Activated naive CD8-positive, alpha-beta T cell treated with anti-CD3 and anti-CD28 coated beads, Interleukin-2, amount 10 ng/mL, durations not matched to agents 7 days and 5 days (primary cell): ENCODE results near the gene GOLGA6L10. TPM values are rescaled to one million over a fixed set of nuclear protein-coding genes. Genes with fewer than 3 reads are reported as not detected.
"Not testable (repeated sequence)": the region's sequence is repeated elsewhere in the genome, so short reads cannot be mapped to it uniquely, and the experiment has no call there.

ENCODE experiments used
- ATAC-seq: fragments of 150-1000 bp; cut with Tn5 transposase; one replicate; pipeline ENCODE4 v1.10.0; 2021; ENCODE audit warnings: low read depth, moderate library complexity
- POLR2A ChIA-PET: fragments of 350-600 bp; sonication (Branson Sonifier 250); formaldehyde crosslinking; loops from one replicate; lab custom pipeline; 2021; ENCODE audit warnings: antibody characterized with exemption; lab: Charles Lee
- DNase-seq: peaks from one replicate; pipeline ENCODE4 v3.0.0; 2021
- H3K27ac Mint-ChIP-seq: one replicate; pipeline ENCODE4 v1.8.0; 2022; ENCODE audit warnings: mild to moderate bottlenecking, mixed read lengths
- H3K27me3 Mint-ChIP-seq: one replicate; pipeline ENCODE4 v1.8.0; 2022; ENCODE audit warnings: mild to moderate bottlenecking, moderate library complexity, mixed read lengths
- H3K36me3 Mint-ChIP-seq: one replicate; pipeline ENCODE4 v1.8.0; 2021; ENCODE audit warnings: mild to moderate bottlenecking, mixed read lengths
- H3K4me1 Mint-ChIP-seq: one replicate; pipeline ENCODE4 v1.8.0; 2021; ENCODE audit warnings: mixed read lengths
- H3K4me3 Mint-ChIP-seq: one replicate; pipeline ENCODE4 v1.8.0; 2022; ENCODE audit warnings: mild to moderate bottlenecking, moderate library complexity, mixed read lengths
- H3K9me3 Mint-ChIP-seq: one replicate; pipeline ENCODE4 v1.8.0; 2021; ENCODE audit warnings: mixed read lengths
- total RNA-seq, 2 experiments: library from RNA; stranded (reverse); gene quantifications; one replicate each; pipeline ENCODE4 v1.2.3, GENCODE V29; 2021

Gene GOLGA6L10
- 1 to 10 TPM; 4.2 TPM for total RNA-seq

GRCh38 chr15:82349375-82349774, at the start of gene GOLGA6L10:
Gene GOLGA6L10, minus strand, starts transcription at chr15:82349475. Its CDS starts 100 bp downstream, at chr15:82349375.
- H3K27ac Mint-ChIP-seq, H3K36me3 Mint-ChIP-seq, H3K4me3 Mint-ChIP-seq, ATAC-seq, H3K4me1 Mint-ChIP-seq, POLR2A ChIA-PET, H3K9me3 Mint-ChIP-seq, H3K27me3 Mint-ChIP-seq, DNase-seq: not testable (repeated sequence)

- Mint-ChIP-seq H3K27me3 (no peaks in the 10 kb centered on the region), H3K4me3 (no peak overlapping the region), H3K27ac (no peak overlapping the region), H3K9me3 (peaks cover 1% of the 10 kb centered on the region), H3K36me3 (peaks cover 2% of the 10 kb centered on the region), H3K4me1 (peaks cover 9% of the 10 kb centered on the region)
- POLR2A ChIA-PET: no interaction called here
- no peak for DNase-seq
- no peak for ATAC-seq
Measured at GRCh38 chr15:82398785-82399184, 49.5 kb upstream of the GOLGA6L10 start.

- no peak for ATAC-seq
- no peak overlapping the region for H3K4me3 Mint-ChIP-seq
- no peak for DNase-seq
- peaks cover 1% of the 10 kb centered on the region for H3K9me3 Mint-ChIP-seq
- H3K27ac Mint-ChIP-seq: no peak overlapping the region
- H3K27me3 Mint-ChIP-seq: no peaks in the 10 kb centered on the region
- H3K36me3 Mint-ChIP-seq: peaks cover 2% of the 10 kb centered on the region
- POLR2A ChIA-PET: no interaction called here
- peaks cover 10% of the 10 kb centered on the region for H3K4me1 Mint-ChIP-seq
Measured at GRCh38 chr15:82397817-82398216, 48.5 kb upstream of the GOLGA6L10 start.

- H3K27ac Mint-ChIP-seq, H3K36me3 Mint-ChIP-seq, DNase-seq, H3K9me3 Mint-ChIP-seq, POLR2A ChIA-PET, H3K27me3 Mint-ChIP-seq, H3K4me3 Mint-ChIP-seq, ATAC-seq: not testable (repeated sequence)
- H3K4me1 Mint-ChIP-seq: peaks cover 10% of the 10 kb centered on the region
Measured at GRCh38 chr15:82395788-82396187, 46.5 kb upstream of the GOLGA6L10 start.

- Mint-ChIP-seq H3K9me3 (peaks cover 1% of the 10 kb centered on the region), H3K4me3 (no peak overlapping the region), H3K36me3 (peaks cover 3% of the 10 kb centered on the region), H3K27ac (no peak overlapping the region), H3K27me3 (no peaks in the 10 kb centered on the region), H3K4me1 (peaks cover 7% of the 10 kb centered on the region)
- DNase-seq (no peak), ATAC-seq (no peak)
- POLR2A ChIA-PET: no interaction called here
Measured at GRCh38 chr15:82393671-82394070, 44.4 kb upstream of the GOLGA6L10 start.

- POLR2A ChIA-PET, H3K4me1 Mint-ChIP-seq, H3K4me3 Mint-ChIP-seq, H3K27me3 Mint-ChIP-seq, H3K36me3 Mint-ChIP-seq, H3K9me3 Mint-ChIP-seq, ATAC-seq, DNase-seq, H3K27ac Mint-ChIP-seq: not testable (repeated sequence)
Measured at GRCh38 chr15:82392077-82392476, 42.8 kb upstream of the GOLGA6L10 start.

GRCh38 chr15:82390152-82390551, 40.9 kb upstream of the GOLGA6L10 start:
- H3K36me3 Mint-ChIP-seq, POLR2A ChIA-PET, DNase-seq, H3K4me3 Mint-ChIP-seq, ATAC-seq, H3K4me1 Mint-ChIP-seq, H3K9me3 Mint-ChIP-seq, H3K27ac Mint-ChIP-seq, H3K27me3 Mint-ChIP-seq: not testable (repeated sequence)

GRCh38 chr15:82387209-82387608, 37.9 kb upstream of the GOLGA6L10 start:
- POLR2A ChIA-PET, ATAC-seq, H3K4me3 Mint-ChIP-seq, H3K4me1 Mint-ChIP-seq, H3K36me3 Mint-ChIP-seq, H3K27me3 Mint-ChIP-seq, DNase-seq, H3K9me3 Mint-ChIP-seq, H3K27ac Mint-ChIP-seq: not testable (repeated sequence)

- H3K4me1 Mint-ChIP-seq, H3K27ac Mint-ChIP-seq, H3K9me3 Mint-ChIP-seq, ATAC-seq, H3K4me3 Mint-ChIP-seq, H3K36me3 Mint-ChIP-seq, POLR2A ChIA-PET, DNase-seq, H3K27me3 Mint-ChIP-seq: not testable (repeated sequence)
Measured at GRCh38 chr15:82381330-82381955, 32.2 kb upstream of the GOLGA6L10 start.

GRCh38 chr15:82379552-82379951, 30.3 kb upstream of the GOLGA6L10 start:
- H3K4me3 Mint-ChIP-seq, ATAC-seq, H3K4me1 Mint-ChIP-seq, H3K9me3 Mint-ChIP-seq, H3K36me3 Mint-ChIP-seq, POLR2A ChIA-PET, H3K27ac Mint-ChIP-seq, H3K27me3 Mint-ChIP-seq, DNase-seq: not testable (repeated sequence)

- DNase-seq, H3K27me3 Mint-ChIP-seq, POLR2A ChIA-PET, ATAC-seq, H3K36me3 Mint-ChIP-seq, H3K4me3 Mint-ChIP-seq, H3K4me1 Mint-ChIP-seq, H3K27ac Mint-ChIP-seq, H3K9me3 Mint-ChIP-seq: not testable (repeated sequence)
Measured at GRCh38 chr15:82373661-82374060, 24.4 kb upstream of the GOLGA6L10 start.

GRCh38 chr15:82371656-82372055, 22.4 kb upstream of the GOLGA6L10 start:
- Mint-ChIP-seq H3K36me3 (peaks cover 5% of the 10 kb centered on the region), H3K4me1 (no peaks in the 10 kb centered on the region), H3K27me3 (no peaks in the 10 kb centered on the region), H3K9me3 (peaks cover 7% of the 10 kb centered on the region), H3K27ac (no peak overlapping the region), H3K4me3 (no peak overlapping the region)
- DNase-seq (no peak), ATAC-seq (no peak)
- POLR2A ChIA-PET: no interaction called here

GRCh38 chr15:82367790-82368189, 18.5 kb upstream of the GOLGA6L10 start:
- H3K4me3 Mint-ChIP-seq, H3K9me3 Mint-ChIP-seq, H3K27ac Mint-ChIP-seq, H3K4me1 Mint-ChIP-seq, H3K36me3 Mint-ChIP-seq, DNase-seq, ATAC-seq, H3K27me3 Mint-ChIP-seq, POLR2A ChIA-PET: not testable (repeated sequence)

- H3K27me3 Mint-ChIP-seq, POLR2A ChIA-PET, DNase-seq, H3K27ac Mint-ChIP-seq, H3K4me1 Mint-ChIP-seq, H3K36me3 Mint-ChIP-seq, H3K9me3 Mint-ChIP-seq, H3K4me3 Mint-ChIP-seq: not testable (repeated sequence)
- peak; percentile 95 for ATAC-seq
Measured at GRCh38 chr15:82365692-82366323, 16.5 kb upstream of the GOLGA6L10 start.
